Measurements from ENCODE around the gene HASPIN.

GRCh38 chr17:3719265-3719664 lies 4.4 kb upstream of the HASPIN start:
- TF ChIP-seq POLR2A (IDR thresholded peaks at IDR 0.05): no peak
- TF ChIP-seq CTCF (IDR thresholded peaks at IDR 0.05 in 8 of 11, conservative IDR thresholded peaks at IDR 0.05 in 3 of 11): no peak
- TF ChIP-seq POLR2AphosphoS5 (IDR thresholded peaks at IDR 0.05): no peak

Data from spleen (tissue), 7 donors.